Pancreas (tissue), 10 donors: Measurements from ENCODE around the gene BACE1-AS. TPM values are rescaled to one million over a fixed set of nuclear protein-coding genes. Genes with fewer than 3 reads are reported as not detected.

Experiments
- ATAC-seq, 4 donors: fragments of 200-7000 bp; cut with Tn5 transposase; one replicate each; pipeline versions ENCODE4 v1.8.0 to v1.9.1; 2020; ENCODE audit warnings: mild to moderate bottlenecking in 4 of 4, moderate library complexity in 4 of 4
- DNase-seq, 6 donors: peaks; one replicate each; pipeline ENCODE4 v3.0.0-alpha.2; 2020
- FAIRE-seq: peaks from 2 replicates; lab custom pipeline; 2012; peaks lifted over from hg19 to GRCh38; lab: Jason Lieb, UNC
- H3K27ac ChIP-seq, 4 donors: fragments of 200-600 bp; sonication (generic); 1 replicate in 3 of 4; 2 replicates in 1 of 4; pipeline versions ENCODE4 v1.5.0 to v1.8.0; 2020
- H3K27me3 ChIP-seq, 4 donors: fragments of 200-600 bp; one replicate each; pipeline ENCODE4 v1.8.0; 2021
- H3K36me3 ChIP-seq, 3 donors: fragments of 200-600 bp; sonication (generic) in 1 of 3; one replicate each; pipeline versions ENCODE4 v1.5.0 to v1.8.0; 2020 to 2021
- H3K4me1 ChIP-seq, 3 donors: fragments of 200-600 bp; one replicate each; pipeline ENCODE4 v1.8.0; 2021
- H3K4me3 ChIP-seq, 4 donors: fragments of 200-600 bp; sonication (generic) in 2 of 4; one replicate each; pipeline versions ENCODE4 v1.5.0 to v1.8.0; 2020 to 2021
- H3K9me3 ChIP-seq, 4 donors: fragments of 200-600 bp; one replicate each; pipeline ENCODE4 v1.8.0; 2021
- WGBS, 2 donors: extraction: QIAGEN DNeasy Blood & Tissue Kit; methylation state at CpG; one replicate each; pipeline ENCODE4 v1.1.7; 2013; 5-methylcytosine and 5-hydroxymethylcytosine counted together
- intact Hi-C, 3 donors: fragments of 100-400 bp; cut with DNase I; formaldehyde crosslinking; loops; one replicate each; pipeline versions ENCODE4 v1.11.1 to v1.14.2; 2022
- polyA plus RNA-seq, 2 donors: library from polyadenylated mRNA; stranded (reverse); fragments of 200-250 nt; gene quantifications; one replicate each; pipeline ENCODE4 v1.2.3, GENCODE V29; 2013
- total RNA-seq, 6 donors: library from RNA; stranded (reverse); fragmentation: NEBNext Ultra II Directional in 4 of 6; extraction: Animal tissue kit (Norgen Biotek cat#: 25700) in 4 of 6; gene quantifications; one replicate each; pipeline versions ENCODE4 v1.2.1 to v1.2.4, GENCODE V29; 2021 to 2023
- TF ChIP-seq, protein P1 (sequence below), 4 donors: fragments of 200-600 bp; sonication (generic) in 3 of 4; IDR thresholded peaks; one replicate each; pipeline versions ENCODE4 v1.5.0 to v1.8.0; 2021; ENCODE audit warnings: antibody characterized with exemption in 4 of 4
- donor health status: healthy with polysubstance abuse.
- donor health status: DM: no; HTN: no; CAD: no; lungs with moderate emphysema.
- donor health status: DM: no; HTN: no; CAD: no.
- donor health status: control.
- donor health status: control.
- donor health status: Bipolar disorder and iron deficiency.
- donor health status: DM: yes; HTN: yes; CAD: no.
- donor health status: DM: no; HTN: no; CAD: no.
- donor health status: DM: no; HTN: no; CAD: no.
- donor health status: DM: yes; HTN: yes; CAD: no.

Gene BACE1-AS
- total and polyA plus RNA-seq, 8 donors: 2.8 to 9.1 (median 4.2) TPM

GRCh38 chr11:117333917-117334316 lies 42.8 kb downstream of the BACE1-AS start:
- WGBS, 2 donors: 73 to 76% methylated on average over 9 of the region's 9 CpGs
- Histone ChIP-seq H3K9me3 (no peaks in the 10 kb centered on the region), H3K27me3 (no peaks in the 10 kb centered on the region), H3K27ac (no peak overlapping the region), H3K36me3 (peaks cover 0 to 4% (median 0%) of the 10 kb centered on the region in 3 donors), H3K4me3 (no peak overlapping the region), H3K4me1 (peaks cover 0 to 3% (median 1%) of the 10 kb centered on the region in 3 donors)
- FAIRE-seq (no peak), ATAC-seq (no peak), DNase-seq (no peak)
- intact Hi-C loops: no loop called here
- TF ChIP-seq, protein P1, sequence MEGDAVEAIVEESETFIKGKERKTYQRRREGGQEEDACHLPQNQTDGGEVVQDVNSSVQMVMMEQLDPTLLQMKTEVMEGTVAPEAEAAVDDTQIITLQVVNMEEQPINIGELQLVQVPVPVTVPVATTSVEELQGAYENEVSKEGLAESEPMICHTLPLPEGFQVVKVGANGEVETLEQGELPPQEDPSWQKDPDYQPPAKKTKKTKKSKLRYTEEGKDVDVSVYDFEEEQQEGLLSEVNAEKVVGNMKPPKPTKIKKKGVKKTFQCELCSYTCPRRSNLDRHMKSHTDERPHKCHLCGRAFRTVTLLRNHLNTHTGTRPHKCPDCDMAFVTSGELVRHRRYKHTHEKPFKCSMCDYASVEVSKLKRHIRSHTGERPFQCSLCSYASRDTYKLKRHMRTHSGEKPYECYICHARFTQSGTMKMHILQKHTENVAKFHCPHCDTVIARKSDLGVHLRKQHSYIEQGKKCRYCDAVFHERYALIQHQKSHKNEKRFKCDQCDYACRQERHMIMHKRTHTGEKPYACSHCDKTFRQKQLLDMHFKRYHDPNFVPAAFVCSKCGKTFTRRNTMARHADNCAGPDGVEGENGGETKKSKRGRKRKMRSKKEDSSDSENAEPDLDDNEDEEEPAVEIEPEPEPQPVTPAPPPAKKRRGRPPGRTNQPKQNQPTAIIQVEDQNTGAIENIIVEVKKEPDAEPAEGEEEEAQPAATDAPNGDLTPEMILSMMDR (IDR thresholded peaks at IDR 0.05): no peak

GRCh38 chr11:117334896-117335295 lies 43.8 kb downstream of the BACE1-AS start:
- Histone ChIP-seq H3K27me3 (no peaks in the 10 kb centered on the region), H3K27ac (no peak overlapping the region), H3K4me3 (no peak overlapping the region), H3K36me3 (peaks cover 0 to 5% (median under 1%) of the 10 kb centered on the region in 3 donors), H3K4me1 (no peaks in the 10 kb centered on the region), H3K9me3 (no peaks in the 10 kb centered on the region)
- no peak for FAIRE-seq
- 87 to 93% methylated on average over 6 of the region's 6 CpGs for WGBS, 2 donors
- intact Hi-C loops: no loop called here
- no peak for DNase-seq
- no peak for ATAC-seq
- TF ChIP-seq, protein P1 (IDR thresholded peaks at IDR 0.05): no peak

DNA sequence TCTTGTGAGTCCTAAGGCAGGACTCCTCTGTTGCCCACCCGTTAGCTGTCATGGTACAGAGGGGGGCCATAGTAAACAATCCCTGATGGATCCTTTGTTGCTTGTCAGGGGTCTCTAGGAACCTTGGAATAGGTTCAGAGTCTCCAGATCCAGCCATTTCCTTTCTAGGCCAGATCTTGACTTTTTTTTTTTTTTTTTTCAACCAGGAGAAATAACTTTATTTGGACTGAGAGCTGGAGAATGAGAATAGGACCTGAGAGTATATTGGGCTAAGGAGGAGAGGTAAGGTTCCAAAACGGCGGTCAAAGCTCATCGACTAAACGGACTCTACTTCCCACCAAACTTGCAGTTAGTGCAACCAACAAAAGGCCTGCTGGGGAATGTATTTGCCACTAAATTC lies 44.3 kb downstream of the BACE1-AS start:
- intact Hi-C loops: no loop called here
- Histone ChIP-seq H3K9me3 (no peaks in the 10 kb centered on the region), H3K27ac (no peak overlapping the region), H3K4me1 (no peaks in the 10 kb centered on the region), H3K36me3 (peaks cover 0 to 5% (median 4%) of the 10 kb centered on the region in 3 donors), H3K27me3 (no peaks in the 10 kb centered on the region), H3K4me3 (no peak overlapping the region)
- ATAC-seq: no peak
- DNase-seq: no peak
- FAIRE-seq: no peak
- 91 to 96% methylated on average over 5 of the region's 5 CpGs for WGBS, 2 donors
- TF ChIP-seq, protein P1 (IDR thresholded peaks at IDR 0.05): no peak

DNA sequence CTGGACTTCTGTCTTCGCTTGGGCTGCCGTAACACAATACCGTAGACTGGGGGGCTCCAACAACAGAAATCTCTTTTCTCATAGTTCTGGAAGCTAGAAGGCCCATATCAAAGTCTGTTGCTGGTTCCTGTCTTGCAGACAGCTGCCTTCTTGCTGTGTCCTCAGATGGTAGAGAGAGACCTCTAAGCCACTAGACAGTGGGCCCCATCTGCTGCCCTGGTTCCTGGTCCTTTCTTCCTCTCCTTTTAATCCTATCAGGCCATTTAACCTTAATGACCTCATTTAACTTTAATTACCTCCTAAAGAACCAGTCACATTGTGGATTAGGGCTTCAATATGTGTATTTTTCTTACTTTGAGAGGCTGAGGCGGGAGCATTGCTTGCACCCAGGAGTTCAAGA lies 45.9 kb downstream of the BACE1-AS start:
- Histone ChIP-seq H3K4me1 (no peaks in the 10 kb centered on the region), H3K36me3 (peaks cover 0 to 11% (median 4%) of the 10 kb centered on the region in 3 donors), H3K9me3 (no peaks in the 10 kb centered on the region), H3K4me3 (no peak overlapping the region), H3K27me3 (no peaks in the 10 kb centered on the region), H3K27ac (no peak overlapping the region)
- WGBS, 2 donors: 97 to 99% methylated on average over 4 of the region's 4 CpGs
- TF ChIP-seq, protein P1 (IDR thresholded peaks at IDR 0.05): no peak
- DNase-seq (no peak), ATAC-seq (no peak), FAIRE-seq (no peak)
- intact Hi-C loops: no loop called here

Other genes starting within 250 kb of the BACE1-AS start
- gene SIK3, start 192.9 kb upstream of the BACE1-AS start, total RNA-seq: 10 to 100 TPM; 22.5 to 27.3 (median 25.2) TPM
- gene SIK3, start 192.9 kb upstream of the BACE1-AS start, polyA plus RNA-seq: 10 to 100 TPM; 11.1 to 16.2 TPM
- gene PAFAH1B2, start 147.1 kb upstream of the BACE1-AS start, total RNA-seq: 10 to 100 TPM; 21.8 to 47.7 (median 29.1) TPM
- gene PAFAH1B2, start 147.1 kb upstream of the BACE1-AS start, polyA plus RNA-seq: 10 to 100 TPM; 14.8 to 19.4 TPM
- gene SIDT2, start 112.6 kb upstream of the BACE1-AS start, total RNA-seq: 100 to 1,000 TPM in 2 of 6 donors, 10 to 100 TPM in 4; 61.9 to 153 (median 82.5) TPM
- 10 to 100 TPM; 47.4 to 97.5 TPM for gene SIDT2, start 112.6 kb upstream of the BACE1-AS start, polyA plus RNA-seq
- 100 to 1,000 TPM in 1 of 6 donors, 10 to 100 TPM in 5; 24.1 to 100 (median 59.6) TPM for gene TAGLN, start 92.0 kb upstream of the BACE1-AS start, total RNA-seq
- 100 to 1,000 TPM; 363 to 430 TPM for gene TAGLN, start 92.0 kb upstream of the BACE1-AS start, polyA plus RNA-seq
- 10 to 100 TPM; 20.3 to 36.5 (median 27.3) TPM for gene PCSK7, start 59.3 kb upstream of the BACE1-AS start, total RNA-seq
- 10 to 100 TPM; 27.2 to 44.2 TPM for gene PCSK7, start 59.3 kb upstream of the BACE1-AS start, polyA plus RNA-seq
- gene RNF214, start 58.7 kb upstream of the BACE1-AS start, total RNA-seq: 10 to 100 TPM; 14.0 to 23.8 (median 20.8) TPM
- 10 to 100 TPM; 15.7 to 17.8 TPM for gene RNF214, start 58.7 kb upstream of the BACE1-AS start, polyA plus RNA-seq
- 100 to 1,000 TPM in 5 of 6 donors, 10 to 100 TPM in 1; 72.5 to 207 (median 123) TPM for gene BACE1, start 24.9 kb downstream of the BACE1-AS start, total RNA-seq
- gene BACE1, start 24.9 kb downstream of the BACE1-AS start, polyA plus RNA-seq: 10 to 100 TPM; 27.8 to 53.8 TPM
- 10 to 100 TPM; 12.9 to 27.4 (median 23.7) TPM for gene CEP164, start 36.5 kb downstream of the BACE1-AS start, total RNA-seq
- 10 to 100 TPM; 42.1 to 56.3 TPM for gene CEP164, start 36.5 kb downstream of the BACE1-AS start, polyA plus RNA-seq